HCT116 (cell line): ENCODE results near the gene DPYSL5. TPM values are rescaled to one million over a fixed set of nuclear protein-coding genes. Genes with fewer than 3 reads are reported as not detected.

Experiments used
- ATAC-seq: fragments of 200-7000 bp; cut with Tn5 transposase; 2 replicates; pipeline ENCODE4 v1.9.1; 2020; ENCODE audit warnings: mild to moderate bottlenecking, moderate library complexity
- BruUV-seq: library from RNA; stranded (reverse); fragments of 400-500 nt; replicated peaks from 2 replicates; lab custom pipeline; 2021; lab: Mats Ljungman, UMichigan
- CTCF ChIA-PET: fragments of 300-600 bp; sonication (Branson Sonifier 250); formaldehyde crosslinking; loops from one replicate; lab custom pipeline; 2021; ENCODE audit warnings: antibody characterized with exemption; lab: Charles Lee
- POLR2A ChIA-PET: fragments of 300-600, 350-600 bp; sonication (Branson Sonifier 250); formaldehyde crosslinking; loops from one replicate; lab custom pipeline; 2021; ENCODE audit warnings: antibody characterized with exemption; lab: Charles Lee
- RAD21 ChIA-PET, 2 experiments: fragments of 300-600 bp; sonication (Branson Sonifier 250); formaldehyde crosslinking; loops; one replicate each; lab custom pipeline; 2023; ENCODE audit warnings: low total read pairs in 2 of 2; ENCODE audit not compliant: uncharacterized antibody in 2 of 2, unreplicated experiment in 2 of 2, low non-redundant PET in 1 of 2; lab: Charles Lee
- DNase-seq: peaks from one replicate; pipeline ENCODE4 v3.0.0-alpha.2; 2010; ENCODE audit warnings: low read depth, low spot score
- H2AFZ ChIP-seq: fragments of 200-600 bp; shearing (Covaris generic), sonication (generic); 2 replicates; pipeline ENCODE4 v1.6.1; 2017; ENCODE audit warnings: low read depth, mixed run types, mixed read lengths, antibody characterized with exemption, low read length; ENCODE audit not compliant: poor library complexity, severe bottlenecking
- H3K27ac ChIP-seq: 2 replicates; pipeline ENCODE4 v1.5.1; 2012; ENCODE audit warnings: low read depth, low read length
- H3K27me3 ChIP-seq: fragments of 200-600 bp; sonication (generic); 2 replicates; pipeline ENCODE4 v1.6.1; 2016; ENCODE audit warnings: mixed run types, low read length, mixed read lengths; ENCODE audit not compliant: insufficient read depth
- H3K36me3 ChIP-seq, 2 experiments: fragments of 200-500 bp in 1 of 2; fragments of 200-600 bp in 1 of 2; sonication (Bioruptor generic) in 1 of 2; sonication (generic) in 1 of 2; 2 replicates each; pipeline versions ENCODE4 v1.5.1 to v1.6.1; 2014 to 2016; ENCODE audit warnings: low read length in 2 of 2, inconsistent platforms in 1 of 2, mixed read lengths in 1 of 2, mixed run types in 1 of 2; ENCODE audit not compliant: insufficient read depth in 2 of 2, control insufficient read depth in 1 of 2
- H3K4me1 ChIP-seq, 2 experiments: fragments of 200-600 bp in 1 of 2; sonication (generic) in 1 of 2; 2 replicates each; pipeline versions ENCODE4 v1.5.1 to v1.6.1; 2012 to 2017; ENCODE audit warnings: low read length in 2 of 2, inconsistent platforms in 1 of 2, mild to moderate bottlenecking in 1 of 2, mixed read lengths in 1 of 2, mixed run types in 1 of 2, moderate library complexity in 1 of 2; ENCODE audit not compliant: insufficient read depth in 2 of 2, control insufficient read depth in 1 of 2
- H3K4me2 ChIP-seq: fragments of 200-600 bp; sonication (generic); 2 replicates; pipeline ENCODE4 v1.6.1; 2017; ENCODE audit warnings: mixed run types, low read length, mixed read lengths
- H3K4me3 ChIP-seq, 2 experiments: fragments of 200-600 bp in 1 of 2; sonication (generic) in 1 of 2; replicated peaks in 1 of 2; 2 replicates each; pipeline ENCODE4 v1.5.1; 2011 to 2016; ENCODE audit warnings: low read length in 2 of 2, control low read depth in 1 of 2, low read depth in 1 of 2, mild to moderate bottlenecking in 1 of 2, mixed read lengths in 1 of 2, mixed run types in 1 of 2
- H3K79me2 ChIP-seq: fragments of 200-600 bp; sonication (generic); 2 replicates; pipeline ENCODE4 v1.6.1; 2017; ENCODE audit warnings: mild to moderate bottlenecking, mixed run types, low read length, moderate library complexity, mixed read lengths; ENCODE audit not compliant: insufficient read depth
- H3K9ac ChIP-seq: fragments of 200-600 bp; sonication (generic); 2 replicates; pipeline ENCODE4 v1.6.1; 2016; ENCODE audit warnings: low read length, mixed read lengths
- H3K9me2 ChIP-seq: fragments of 200-600 bp; sonication (generic), shearing (Covaris generic); 2 replicates; pipeline ENCODE4 v1.6.1; 2017; ENCODE audit warnings: mixed run types, mild to moderate bottlenecking, moderate library complexity; ENCODE audit not compliant: insufficient read depth
- H3K9me3 ChIP-seq, 2 experiments: fragments of 200-500 bp in 1 of 2; fragments of 200-600 bp in 1 of 2; sonication (Bioruptor generic) in 1 of 2; sonication (generic) in 1 of 2; 2 replicates each; pipeline ENCODE4 v1.6.1; 2014 to 2017; ENCODE audit warnings: low read length in 2 of 2, mixed read lengths in 2 of 2, inconsistent platforms in 1 of 2, low read depth in 1 of 2, mild to moderate bottlenecking in 1 of 2, mixed run types in 1 of 2, moderate library complexity in 1 of 2; ENCODE audit not compliant: control insufficient read depth in 1 of 2, insufficient read depth in 1 of 2
- H4K20me1 ChIP-seq: fragments of 200-600 bp; sonication (generic), shearing (Covaris generic); 2 replicates; pipeline ENCODE4 v1.6.1; 2017; ENCODE audit warnings: mixed run types, mild to moderate bottlenecking, moderate library complexity; ENCODE audit not compliant: insufficient read depth
- CEBPB ChIP-seq: IDR thresholded peaks from 2 replicates; pipeline ENCODE4 v1.6.1; 2012; ENCODE audit warnings: low read depth
- EGR1 ChIP-seq: IDR thresholded peaks from 2 replicates; pipeline ENCODE4 v1.6.1; 2012; ENCODE audit warnings: low read depth
- ELF1 ChIP-seq: IDR thresholded peaks from 2 replicates; pipeline ENCODE4 v1.6.1; 2012; ENCODE audit warnings: low read depth, borderline replicate concordance
- EZH2 ChIP-seq: fragments of 200-600 bp; sonication (generic); IDR thresholded peaks from 2 replicates; pipeline ENCODE4 v1.6.1; 2017; ENCODE audit warnings: antibody characterized with exemption, mixed run types
- EZH2phosphoT487 ChIP-seq: fragments of 200-600 bp; IDR thresholded peaks from 2 replicates; pipeline ENCODE4 v1.6.1; 2018; ENCODE audit warnings: antibody characterized with exemption, borderline replicate concordance
- FOSL1 ChIP-seq: IDR thresholded peaks from 2 replicates; pipeline ENCODE4 v1.6.1; 2012; ENCODE audit warnings: low read depth
- JUND ChIP-seq: IDR thresholded peaks from 2 replicates; pipeline ENCODE4 v1.6.1; 2012
- POLR2AphosphoS5 ChIP-seq: IDR thresholded peaks from 2 replicates; pipeline ENCODE4 v1.6.1; 2011; ENCODE audit warnings: mild to moderate bottlenecking, low read depth, low read length, moderate library complexity
- RAD21 ChIP-seq: IDR thresholded peaks from 2 replicates; pipeline ENCODE4 v1.6.1; 2012; ENCODE audit warnings: low read depth, mild to moderate bottlenecking
- SIN3A ChIP-seq: IDR thresholded peaks from 2 replicates; pipeline ENCODE4 v1.6.1; 2012; ENCODE audit warnings: low read depth
- SRF ChIP-seq: IDR thresholded peaks from 2 replicates; pipeline ENCODE4 v1.6.1; 2012; ENCODE audit warnings: low read depth
- TCF7L2 ChIP-seq: IDR thresholded peaks from 2 replicates; pipeline ENCODE4 v1.7.0; 2011; ENCODE audit warnings: borderline replicate concordance, inconsistent platforms; ENCODE audit not compliant: insufficient read depth, insufficient read length; ENCODE audit errors: extremely low read depth
- YY1 ChIP-seq: IDR thresholded peaks from 2 replicates; pipeline ENCODE4 v1.6.1; 2011; ENCODE audit warnings: low read length, low read depth, moderate library complexity, mild to moderate bottlenecking; ENCODE audit not compliant: insufficient replicate concordance; ENCODE audit errors: extremely low read depth
- ZFX ChIP-seq: fragments of 450-650 bp; IDR thresholded peaks from 2 replicates; pipeline ENCODE4 v1.6.1; 2017
- intact Hi-C: fragments of 100-400 bp; cut with micrococcal nuclease; formaldehyde crosslinking; loops from 2 replicates; pipeline ENCODE4 v1.10.0; 2022
- total RNA-seq: library from RNA; stranded (reverse); gene quantifications from one replicate; pipeline ENCODE4 v1.2.1, GENCODE V29; 2021; ENCODE audit not compliant: unreplicated experiment
- TF ChIP-seq, protein P1 (sequence below): IDR thresholded peaks from 2 replicates; pipeline ENCODE4 v1.6.1; 2011; ENCODE audit warnings: mild to moderate bottlenecking, low read length, moderate library complexity; ENCODE audit not compliant: insufficient replicate concordance; ENCODE audit errors: extremely low read depth
- TF ChIP-seq, protein P2 (sequence below): IDR thresholded peaks from 2 replicates; pipeline ENCODE4 v1.6.1; 2012; ENCODE audit warnings: low read depth
- TF ChIP-seq, protein P3 (sequence below), 3 experiments: fragments of 200-600 bp in 1 of 3; sonication (generic) in 1 of 3; IDR thresholded peaks in 2 of 3; conservative IDR thresholded peaks in 1 of 3; 2 replicates each; pipeline ENCODE4 v1.5.1; 2012 to 2017; ENCODE audit warnings: low read depth in 2 of 3, low read length in 2 of 3, antibody characterized with exemption in 1 of 3, borderline replicate concordance in 1 of 3, control low read depth in 1 of 3, mild to moderate bottlenecking in 1 of 3, mixed read lengths in 1 of 3, mixed run types in 1 of 3, moderate library complexity in 1 of 3; ENCODE audit not compliant: insufficient read depth in 1 of 3

Gene DPYSL5
- total RNA-seq, 1 experiment from 2014 or later, result 8.4 TPM

DNA sequence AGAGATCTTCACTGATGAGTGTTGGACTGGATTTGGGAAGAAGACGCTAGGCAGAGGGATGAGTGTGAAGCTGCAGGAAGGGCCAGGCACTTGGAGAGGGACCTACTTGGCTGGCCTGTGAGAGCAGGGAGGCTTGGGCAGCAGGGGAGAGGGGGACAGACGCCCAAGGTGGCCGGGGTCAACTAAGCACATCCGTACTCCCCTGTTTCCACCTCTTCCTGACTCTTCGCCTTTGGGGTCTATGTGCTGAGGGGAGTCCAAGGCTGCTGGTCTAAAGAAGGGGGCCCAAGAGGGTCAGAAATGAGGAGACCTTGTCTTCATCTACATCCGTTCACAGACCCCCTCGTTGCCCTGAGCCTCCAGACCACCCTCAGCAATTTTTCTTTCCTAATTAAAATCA lies 16.7 kb downstream of the DPYSL5 start:
- no peak overlapping the region for H3K27ac ChIP-seq
- ATAC-seq (no peak), DNase-seq (no peak)
- intact Hi-C loops, result no loop called here
- no peak overlapping the region for H2AFZ ChIP-seq
- TF ChIP-seq SIN3A (no peak), CEBPB (no peak), RAD21 (no peak), JUND (no peak), SRF (no peak), EZH2phosphoT487 (no peak), TCF7L2 (no peak), ELF1 (no peak), ZFX (no peak), POLR2AphosphoS5 (no peak), EGR1 (no peak), YY1 (no peak), EZH2 (no peak), FOSL1 (no peak)
- TF ChIP-seq, protein P1, sequence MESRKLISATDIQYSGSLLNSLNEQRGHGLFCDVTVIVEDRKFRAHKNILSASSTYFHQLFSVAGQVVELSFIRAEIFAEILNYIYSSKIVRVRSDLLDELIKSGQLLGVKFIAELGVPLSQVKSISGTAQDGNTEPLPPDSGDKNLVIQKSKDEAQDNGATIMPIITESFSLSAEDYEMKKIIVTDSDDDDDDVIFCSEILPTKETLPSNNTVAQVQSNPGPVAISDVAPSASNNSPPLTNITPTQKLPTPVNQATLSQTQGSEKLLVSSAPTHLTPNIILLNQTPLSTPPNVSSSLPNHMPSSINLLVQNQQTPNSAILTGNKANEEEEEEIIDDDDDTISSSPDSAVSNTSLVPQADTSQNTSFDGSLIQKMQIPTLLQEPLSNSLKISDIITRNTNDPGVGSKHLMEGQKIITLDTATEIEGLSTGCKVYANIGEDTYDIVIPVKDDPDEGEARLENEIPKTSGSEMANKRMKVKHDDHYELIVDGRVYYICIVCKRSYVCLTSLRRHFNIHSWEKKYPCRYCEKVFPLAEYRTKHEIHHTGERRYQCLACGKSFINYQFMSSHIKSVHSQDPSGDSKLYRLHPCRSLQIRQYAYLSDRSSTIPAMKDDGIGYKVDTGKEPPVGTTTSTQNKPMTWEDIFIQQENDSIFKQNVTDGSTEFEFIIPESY, result no peak
- TF ChIP-seq, protein P2, sequence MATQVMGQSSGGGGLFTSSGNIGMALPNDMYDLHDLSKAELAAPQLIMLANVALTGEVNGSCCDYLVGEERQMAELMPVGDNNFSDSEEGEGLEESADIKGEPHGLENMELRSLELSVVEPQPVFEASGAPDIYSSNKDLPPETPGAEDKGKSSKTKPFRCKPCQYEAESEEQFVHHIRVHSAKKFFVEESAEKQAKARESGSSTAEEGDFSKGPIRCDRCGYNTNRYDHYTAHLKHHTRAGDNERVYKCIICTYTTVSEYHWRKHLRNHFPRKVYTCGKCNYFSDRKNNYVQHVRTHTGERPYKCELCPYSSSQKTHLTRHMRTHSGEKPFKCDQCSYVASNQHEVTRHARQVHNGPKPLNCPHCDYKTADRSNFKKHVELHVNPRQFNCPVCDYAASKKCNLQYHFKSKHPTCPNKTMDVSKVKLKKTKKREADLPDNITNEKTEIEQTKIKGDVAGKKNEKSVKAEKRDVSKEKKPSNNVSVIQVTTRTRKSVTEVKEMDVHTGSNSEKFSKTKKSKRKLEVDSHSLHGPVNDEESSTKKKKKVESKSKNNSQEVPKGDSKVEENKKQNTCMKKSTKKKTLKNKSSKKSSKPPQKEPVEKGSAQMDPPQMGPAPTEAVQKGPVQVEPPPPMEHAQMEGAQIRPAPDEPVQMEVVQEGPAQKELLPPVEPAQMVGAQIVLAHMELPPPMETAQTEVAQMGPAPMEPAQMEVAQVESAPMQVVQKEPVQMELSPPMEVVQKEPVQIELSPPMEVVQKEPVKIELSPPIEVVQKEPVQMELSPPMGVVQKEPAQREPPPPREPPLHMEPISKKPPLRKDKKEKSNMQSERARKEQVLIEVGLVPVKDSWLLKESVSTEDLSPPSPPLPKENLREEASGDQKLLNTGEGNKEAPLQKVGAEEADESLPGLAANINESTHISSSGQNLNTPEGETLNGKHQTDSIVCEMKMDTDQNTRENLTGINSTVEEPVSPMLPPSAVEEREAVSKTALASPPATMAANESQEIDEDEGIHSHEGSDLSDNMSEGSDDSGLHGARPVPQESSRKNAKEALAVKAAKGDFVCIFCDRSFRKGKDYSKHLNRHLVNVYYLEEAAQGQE, result no peak
- TF ChIP-seq, protein P3, sequence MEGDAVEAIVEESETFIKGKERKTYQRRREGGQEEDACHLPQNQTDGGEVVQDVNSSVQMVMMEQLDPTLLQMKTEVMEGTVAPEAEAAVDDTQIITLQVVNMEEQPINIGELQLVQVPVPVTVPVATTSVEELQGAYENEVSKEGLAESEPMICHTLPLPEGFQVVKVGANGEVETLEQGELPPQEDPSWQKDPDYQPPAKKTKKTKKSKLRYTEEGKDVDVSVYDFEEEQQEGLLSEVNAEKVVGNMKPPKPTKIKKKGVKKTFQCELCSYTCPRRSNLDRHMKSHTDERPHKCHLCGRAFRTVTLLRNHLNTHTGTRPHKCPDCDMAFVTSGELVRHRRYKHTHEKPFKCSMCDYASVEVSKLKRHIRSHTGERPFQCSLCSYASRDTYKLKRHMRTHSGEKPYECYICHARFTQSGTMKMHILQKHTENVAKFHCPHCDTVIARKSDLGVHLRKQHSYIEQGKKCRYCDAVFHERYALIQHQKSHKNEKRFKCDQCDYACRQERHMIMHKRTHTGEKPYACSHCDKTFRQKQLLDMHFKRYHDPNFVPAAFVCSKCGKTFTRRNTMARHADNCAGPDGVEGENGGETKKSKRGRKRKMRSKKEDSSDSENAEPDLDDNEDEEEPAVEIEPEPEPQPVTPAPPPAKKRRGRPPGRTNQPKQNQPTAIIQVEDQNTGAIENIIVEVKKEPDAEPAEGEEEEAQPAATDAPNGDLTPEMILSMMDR (IDR thresholded peaks at IDR 0.05 in 2 of 3, conservative IDR thresholded peaks at IDR 0.05 in 1 of 3; ENCODE audit: borderline replicate concordance in 1 of 3, insufficient read depth in 1 of 3, low read depth in 2 of 3, low read length in 2 of 3), result no peak
- H3K9ac ChIP-seq, result no peak overlapping the region
- CTCF ChIA-PET, result no interaction called here
- no peak overlapping the region for H3K4me2 ChIP-seq
- H3K4me1 ChIP-seq, result peaks cover 3 to 5% of the 10 kb centered on the region in 2 experiments; a peak in 2 of 4 replicates
- POLR2A ChIA-PET, result no interaction called here
- H3K9me2 ChIP-seq, result no peaks in the 10 kb centered on the region
- no peaks in the 10 kb centered on the region for H3K9me3 ChIP-seq
- no peaks in the 10 kb centered on the region for H4K20me1 ChIP-seq
- H3K79me2 ChIP-seq, result no peaks in the 10 kb centered on the region
- RAD21 ChIA-PET, result no interaction called here
- H3K27me3 ChIP-seq, result no peaks in the 10 kb centered on the region
- H3K36me3 ChIP-seq, result no peaks in the 10 kb centered on the region
- H3K4me3 ChIP-seq, result no peak overlapping the region
- BruUV-seq, result no TSS peak
